Measurements from ENCODE around the gene EYS. TPM values are rescaled to one million over a fixed set of nuclear protein-coding genes. Genes with fewer than 3 reads are reported as not detected.

EYS gene
- total and polyA plus RNA-seq, 2 donors from 2014 or later = not detected

DNA sequence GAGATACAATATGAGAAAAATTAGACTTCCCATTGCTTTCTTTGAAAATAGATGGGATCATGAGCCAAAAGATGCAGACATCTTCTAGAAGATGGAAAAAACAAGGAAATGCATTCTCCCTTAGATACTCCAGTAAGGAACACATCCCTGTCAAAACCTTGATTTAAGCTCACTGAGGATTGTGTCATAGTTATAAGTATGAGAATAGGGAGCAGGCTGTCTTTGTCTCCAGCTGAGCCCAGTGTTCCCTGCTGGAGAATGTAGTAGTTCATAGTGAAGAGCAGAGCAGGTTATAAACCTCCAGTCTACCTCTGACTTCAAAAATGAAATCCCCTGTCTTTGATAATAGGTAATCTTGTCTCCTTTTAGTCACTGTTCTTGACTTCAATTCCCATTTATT, 1481.5 kb downstream of the EYS start:
- Histone ChIP-seq H3K27me3 (ENCODE audit: control insufficient read depth, insufficient read depth, low read length) (no peaks in the 10 kb centered on the region), H3K9ac (ENCODE audit: low read length in 3 of 3) (no peak overlapping the region), H3K27ac (ENCODE audit: low read depth in 2 of 2, low read length in 2 of 2) (no peak overlapping the region), H3K4me3 (ENCODE audit: low read length in 3 of 3) (no peak overlapping the region), H3K36me3 (ENCODE audit: control insufficient read depth in 2 of 3, insufficient read depth in 3 of 3, low read length in 3 of 3) (no peaks in the 10 kb centered on the region), H3K9me3 (ENCODE audit: control insufficient read depth in 2 of 3, insufficient read depth in 1 of 3, low read length in 3 of 3) (no peaks in the 10 kb centered on the region), H3K4me1 (ENCODE audit: control insufficient read depth in 2 of 3, insufficient read depth in 2 of 3, low read depth in 1 of 3, low read length in 3 of 3) (no peaks in the 10 kb centered on the region)
- TF ChIP-seq, protein P1, sequence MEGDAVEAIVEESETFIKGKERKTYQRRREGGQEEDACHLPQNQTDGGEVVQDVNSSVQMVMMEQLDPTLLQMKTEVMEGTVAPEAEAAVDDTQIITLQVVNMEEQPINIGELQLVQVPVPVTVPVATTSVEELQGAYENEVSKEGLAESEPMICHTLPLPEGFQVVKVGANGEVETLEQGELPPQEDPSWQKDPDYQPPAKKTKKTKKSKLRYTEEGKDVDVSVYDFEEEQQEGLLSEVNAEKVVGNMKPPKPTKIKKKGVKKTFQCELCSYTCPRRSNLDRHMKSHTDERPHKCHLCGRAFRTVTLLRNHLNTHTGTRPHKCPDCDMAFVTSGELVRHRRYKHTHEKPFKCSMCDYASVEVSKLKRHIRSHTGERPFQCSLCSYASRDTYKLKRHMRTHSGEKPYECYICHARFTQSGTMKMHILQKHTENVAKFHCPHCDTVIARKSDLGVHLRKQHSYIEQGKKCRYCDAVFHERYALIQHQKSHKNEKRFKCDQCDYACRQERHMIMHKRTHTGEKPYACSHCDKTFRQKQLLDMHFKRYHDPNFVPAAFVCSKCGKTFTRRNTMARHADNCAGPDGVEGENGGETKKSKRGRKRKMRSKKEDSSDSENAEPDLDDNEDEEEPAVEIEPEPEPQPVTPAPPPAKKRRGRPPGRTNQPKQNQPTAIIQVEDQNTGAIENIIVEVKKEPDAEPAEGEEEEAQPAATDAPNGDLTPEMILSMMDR (IDR thresholded peaks at IDR 0.05; ENCODE audit: borderline replicate concordance, extremely low read depth, insufficient read depth) = no peak
- intact Hi-C loops (cut with DNase I) = no loop called here
- DNase-seq (no peak), FAIRE-seq (no peak)

DNA sequence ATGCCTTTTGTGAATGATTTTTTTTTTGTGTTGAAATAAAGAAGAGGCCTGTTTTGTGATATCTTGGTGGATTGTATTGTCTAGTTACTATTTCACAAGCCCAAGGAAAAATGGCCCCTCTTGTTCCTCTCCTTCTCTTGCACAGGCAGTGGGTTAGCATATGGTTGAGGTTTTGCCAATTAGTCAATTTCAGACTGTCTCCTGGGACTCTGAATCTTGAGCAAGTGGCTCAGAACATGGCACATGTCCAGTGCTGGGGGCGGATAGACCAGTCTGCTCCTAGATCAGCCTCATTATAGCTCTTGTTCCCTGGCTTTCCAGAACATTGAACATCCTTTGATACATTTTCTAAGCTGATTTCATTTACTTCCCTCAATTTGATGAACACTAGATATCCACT, 1482.2 kb downstream of the EYS start:
- FAIRE-seq (no peak), DNase-seq (no peak)
- no peak overlapping the region for H3K27ac ChIP-seq (ENCODE audit: low read depth in 2 of 2, low read length in 2 of 2)
- H3K9ac ChIP-seq (ENCODE audit: low read length in 3 of 3) = no peak overlapping the region
- H3K4me3 ChIP-seq (ENCODE audit: low read length in 3 of 3) = no peak overlapping the region
- no peaks in the 10 kb centered on the region for H3K36me3 ChIP-seq (ENCODE audit: control insufficient read depth in 2 of 3, insufficient read depth in 3 of 3, low read length in 3 of 3)
- H3K27me3 ChIP-seq (ENCODE audit: control insufficient read depth, insufficient read depth, low read length) = no peaks in the 10 kb centered on the region
- TF ChIP-seq, protein P1 (IDR thresholded peaks at IDR 0.05; ENCODE audit: borderline replicate concordance, extremely low read depth, insufficient read depth) = no peak
- intact Hi-C loops (cut with DNase I) = no loop called here
- no peaks in the 10 kb centered on the region for H3K9me3 ChIP-seq (ENCODE audit: control insufficient read depth in 2 of 3, insufficient read depth in 1 of 3, low read length in 3 of 3)
- H3K4me1 ChIP-seq (ENCODE audit: control insufficient read depth in 2 of 3, insufficient read depth in 2 of 3, low read depth in 1 of 3, low read length in 3 of 3) = no peaks in the 10 kb centered on the region

DNA sequence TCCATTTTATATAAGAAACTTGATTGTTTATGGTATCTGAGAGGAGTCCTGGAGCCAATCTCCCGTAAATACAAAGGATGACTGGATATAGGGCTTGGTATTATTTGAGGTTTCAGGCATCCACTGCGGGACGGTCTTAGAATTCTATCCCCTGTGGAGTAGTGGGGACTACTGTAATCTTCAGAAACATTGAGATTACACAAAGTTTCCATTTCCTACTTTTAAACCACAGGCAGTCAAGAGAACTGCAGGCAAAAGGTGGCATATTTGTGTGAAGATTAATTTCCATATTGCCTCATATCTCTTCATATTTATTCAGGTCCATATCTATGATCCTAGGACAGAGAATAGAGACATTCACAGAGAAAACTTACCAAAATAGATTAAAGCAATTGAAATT, 1485.2 kb downstream of the EYS start:
- Histone ChIP-seq H3K9me3 (ENCODE audit: control insufficient read depth in 2 of 3, insufficient read depth in 1 of 3, low read length in 3 of 3) (no peaks in the 10 kb centered on the region), H3K4me3 (ENCODE audit: low read length in 3 of 3) (no peak overlapping the region), H3K36me3 (ENCODE audit: control insufficient read depth in 2 of 3, insufficient read depth in 3 of 3, low read length in 3 of 3) (no peaks in the 10 kb centered on the region), H3K27me3 (ENCODE audit: control insufficient read depth, insufficient read depth, low read length) (no peaks in the 10 kb centered on the region), H3K4me1 (ENCODE audit: control insufficient read depth in 2 of 3, insufficient read depth in 2 of 3, low read depth in 1 of 3, low read length in 3 of 3) (no peaks in the 10 kb centered on the region), H3K9ac (ENCODE audit: low read length in 3 of 3) (no peak overlapping the region), H3K27ac (ENCODE audit: low read depth in 2 of 2, low read length in 2 of 2) (no peak overlapping the region)
- TF ChIP-seq, protein P1 (IDR thresholded peaks at IDR 0.05; ENCODE audit: borderline replicate concordance, extremely low read depth, insufficient read depth) = no peak
- FAIRE-seq (no peak), DNase-seq (no peak)
- intact Hi-C loops (cut with DNase I) = no loop called here

DNA sequence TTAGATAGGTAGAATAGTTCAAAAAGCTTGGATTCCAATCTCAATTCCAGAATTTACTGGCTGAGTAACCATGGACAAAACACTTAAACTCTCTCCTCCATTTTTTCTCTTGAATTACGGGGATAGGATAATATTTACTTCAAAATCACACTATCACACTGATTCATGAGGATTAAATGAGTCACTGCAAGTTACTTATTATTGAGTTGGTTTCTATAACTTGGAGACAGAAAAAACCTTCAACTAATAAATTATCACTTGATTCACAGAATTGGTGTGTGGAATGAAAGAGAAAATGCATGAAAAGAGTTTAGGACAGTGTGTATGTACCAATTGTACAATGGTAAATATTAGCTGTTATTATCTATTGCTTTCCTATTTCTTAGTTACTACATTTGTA, 1486.2 kb downstream of the EYS start:
- TF ChIP-seq, protein P1 (IDR thresholded peaks at IDR 0.05; ENCODE audit: borderline replicate concordance, extremely low read depth, insufficient read depth) = no peak
- no peak overlapping the region for H3K9ac ChIP-seq (ENCODE audit: low read length in 3 of 3)
- H3K4me3 ChIP-seq (ENCODE audit: low read length in 3 of 3) = no peak overlapping the region
- no peaks in the 10 kb centered on the region for H3K36me3 ChIP-seq (ENCODE audit: control insufficient read depth in 2 of 3, insufficient read depth in 3 of 3, low read length in 3 of 3)
- no peaks in the 10 kb centered on the region for H3K4me1 ChIP-seq (ENCODE audit: control insufficient read depth in 2 of 3, insufficient read depth in 2 of 3, low read depth in 1 of 3, low read length in 3 of 3)
- H3K27ac ChIP-seq (ENCODE audit: low read depth in 2 of 2, low read length in 2 of 2) = no peak overlapping the region
- no peak for DNase-seq
- intact Hi-C loops (cut with DNase I) = no loop called here
- H3K27me3 ChIP-seq (ENCODE audit: control insufficient read depth, insufficient read depth, low read length) = no peaks in the 10 kb centered on the region
- no peak for FAIRE-seq
- no peaks in the 10 kb centered on the region for H3K9me3 ChIP-seq (ENCODE audit: control insufficient read depth in 2 of 3, insufficient read depth in 1 of 3, low read length in 3 of 3)

Data from kidney (tissue), 14 donors.